WTC11 (cell line): ENCODE results near the gene FAM240B. TPM values are rescaled to one million over a fixed set of nuclear protein-coding genes. Genes with fewer than 3 reads are reported as not detected.

Experiments
- ATAC-seq: fragments of 200-7000 bp; cut with Tn5 transposase; 2 replicates; pipeline ENCODE4 v1.10.0; 2021; ENCODE audit warnings: mild to moderate bottlenecking, moderate library complexity
- CTCF ChIA-PET: fragments of 300-600 bp; sonication (Branson Sonifier 250); formaldehyde crosslinking; loops from one replicate; lab custom pipeline; 2021; ENCODE audit warnings: antibody characterized with exemption; lab: Charles Lee
- POLR2A ChIA-PET: fragments of 350-600 bp; sonication (Branson Sonifier 250); formaldehyde crosslinking; loops from one replicate; lab custom pipeline; 2021; ENCODE audit warnings: antibody characterized with exemption; lab: Charles Lee
- DNase-seq: peaks from one replicate; pipeline ENCODE4 v3.0.0; 2021; ENCODE audit warnings: low spot score
- H3K27ac Mint-ChIP-seq: 2 replicates; pipeline ENCODE4 v1.8.0; 2021; ENCODE audit warnings: mixed read lengths
- H3K27me3 Mint-ChIP-seq: 2 replicates; pipeline ENCODE4 v1.8.0; 2021; ENCODE audit warnings: low read depth, mild to moderate bottlenecking, moderate library complexity, mixed read lengths
- H3K36me3 Mint-ChIP-seq: 2 replicates; pipeline ENCODE4 v1.8.0; 2021; ENCODE audit warnings: mixed read lengths
- H3K4me1 Mint-ChIP-seq: 2 replicates; pipeline ENCODE4 v1.8.0; 2022; ENCODE audit warnings: mixed read lengths
- H3K4me3 Mint-ChIP-seq: 2 replicates; pipeline ENCODE4 v1.8.0; 2021; ENCODE audit warnings: mild to moderate bottlenecking, moderate library complexity, mixed read lengths
- H3K9me3 Mint-ChIP-seq: 2 replicates; pipeline ENCODE4 v1.8.0; 2021; ENCODE audit warnings: mixed read lengths
- AR ChIP-seq: fragments of 250-450 bp; sonication (Bioruptor Pico); IDR thresholded peaks from 2 replicates; pipeline ENCODE4 v1.9.0; 2021; ENCODE audit warnings: mild to moderate bottlenecking
- ATF2 ChIP-seq: sonication (generic); formaldehyde crosslinking; IDR thresholded peaks from 2 replicates; pipeline ENCODE4 v1.8.1; 2022; ENCODE audit warnings: low read depth, missing genetic modification reagents, borderline replicate concordance
- ATF6 ChIP-seq: sonication (generic); formaldehyde crosslinking; IDR thresholded peaks from 2 replicates; pipeline ENCODE4 v1.8.1; 2023; ENCODE audit warnings: mild to moderate bottlenecking, missing genetic modification reagents
- CBFB ChIP-seq: sonication (generic); formaldehyde crosslinking; IDR thresholded peaks from 2 replicates; pipeline ENCODE4 v1.8.1; 2022; ENCODE audit warnings: mild to moderate bottlenecking, low read depth, missing genetic modification reagents
- CREB1 ChIP-seq: sonication (generic); formaldehyde crosslinking; IDR thresholded peaks from 2 replicates; pipeline ENCODE4 v1.8.0; 2023; ENCODE audit warnings: mild to moderate bottlenecking, missing genetic modification reagents
- FOXJ3 ChIP-seq: sonication (generic); formaldehyde crosslinking; IDR thresholded peaks from 2 replicates; pipeline ENCODE4 v1.9.0; 2021; ENCODE audit warnings: missing genetic modification reagents, mild to moderate bottlenecking, borderline replicate concordance
- GABPB1 ChIP-seq: sonication (generic); formaldehyde crosslinking; IDR thresholded peaks from 2 replicates; pipeline ENCODE4 v1.8.1; 2023; ENCODE audit warnings: mild to moderate bottlenecking, missing genetic modification reagents
- GTF2I ChIP-seq: fragments of 250-450 bp; sonication (Bioruptor Pico); conservative IDR thresholded peaks from 2 replicates; pipeline ENCODE4 v1.4.0; 2021; ENCODE audit warnings: mild to moderate bottlenecking
- NFE2L1 ChIP-seq: sonication (generic); formaldehyde crosslinking; IDR thresholded peaks from 2 replicates; pipeline ENCODE4 v1.8.1; 2023; ENCODE audit warnings: missing genetic modification reagents
- NR2C2 ChIP-seq: sonication (generic); formaldehyde crosslinking; IDR thresholded peaks from 2 replicates; pipeline ENCODE4 v1.8.0; 2022; ENCODE audit warnings: mild to moderate bottlenecking, missing genetic modification reagents
- NR3C1 ChIP-seq: sonication (generic); formaldehyde crosslinking; conservative IDR thresholded peaks from 2 replicates; pipeline ENCODE4 v1.8.1; 2023; ENCODE audit warnings: low read depth, mild to moderate bottlenecking, missing genetic modification reagents
- PREB ChIP-seq: sonication (generic); formaldehyde crosslinking; IDR thresholded peaks from 2 replicates; pipeline ENCODE4 v1.8.1; 2022; ENCODE audit warnings: mild to moderate bottlenecking, missing genetic modification reagents, moderate library complexity, borderline replicate concordance
- RORB ChIP-seq: fragments of 250-450 bp; sonication (Bioruptor Pico); IDR thresholded peaks from 2 replicates; pipeline ENCODE4 v1.9.0; 2021; ENCODE audit warnings: mild to moderate bottlenecking
- SMAD3 ChIP-seq: sonication (generic); formaldehyde crosslinking; IDR thresholded peaks from 2 replicates; pipeline ENCODE4 v1.8.0; 2022; ENCODE audit warnings: missing genetic modification reagents, mild to moderate bottlenecking, borderline replicate concordance
- SMAD4 ChIP-seq: sonication (generic); formaldehyde crosslinking; IDR thresholded peaks from 2 replicates; pipeline ENCODE4 v1.8.0; 2022; ENCODE audit warnings: mild to moderate bottlenecking, missing genetic modification reagents
- TP53 ChIP-seq: sonication (generic); formaldehyde crosslinking; IDR thresholded peaks from 2 replicates; pipeline ENCODE4 v1.8.1; 2023; ENCODE audit warnings: mild to moderate bottlenecking, missing genetic modification reagents
- ZNF121 ChIP-seq: sonication (generic); formaldehyde crosslinking; IDR thresholded peaks from 2 replicates; pipeline ENCODE4 v1.8.0; 2023; ENCODE audit warnings: missing genetic modification reagents
- ZNF219 ChIP-seq: sonication (generic); formaldehyde crosslinking; IDR thresholded peaks from 2 replicates; pipeline ENCODE4 v1.8.0; 2023; ENCODE audit warnings: missing genetic modification reagents, mild to moderate bottlenecking, borderline replicate concordance
- ZNF317 ChIP-seq: sonication (generic); formaldehyde crosslinking; IDR thresholded peaks from 2 replicates; pipeline ENCODE4 v1.8.1; 2023; ENCODE audit warnings: low read depth, mild to moderate bottlenecking, moderate library complexity, missing genetic modification reagents, borderline replicate concordance
- ZNF512 ChIP-seq: sonication (generic); formaldehyde crosslinking; IDR thresholded peaks from 2 replicates; pipeline ENCODE4 v1.8.1; 2022; ENCODE audit warnings: missing genetic modification reagents, borderline replicate concordance
- total RNA-seq: library from RNA; stranded (reverse); gene quantifications from 3 replicates; pipeline ENCODE4 v1.2.3, GENCODE V29; 2021

FAM240B gene
- total RNA-seq, 1 experiment from 2014 or later: not detected

- ChIA-PET POLR2A (no interaction called here), CTCF (no interaction called here)
- Mint-ChIP-seq H3K9me3 (no peaks in the 10 kb centered on the region), H3K4me3 (no peak overlapping the region), H3K36me3 (no peaks in the 10 kb centered on the region), H3K4me1 (peaks cover 5% of the 10 kb centered on the region; the same call in 1 of the 2 replicates), H3K27ac (no peak overlapping the region), H3K27me3 (no peaks in the 10 kb centered on the region)
- DNase-seq (no peak), ATAC-seq (no peak)
- TF ChIP-seq ZNF121 (no peak), ZNF219 (CRISPR knock-in tag) (no peak), NFE2L1 (no peak)
Observed at GRCh38 chr9:38656896-38657295, 63.0 kb downstream of the FAM240B start.

- Mint-ChIP-seq H3K4me3 (no peak overlapping the region), H3K27ac (no peak overlapping the region), H3K4me1 (no peaks in the 10 kb centered on the region), H3K36me3 (no peaks in the 10 kb centered on the region), H3K9me3 (peaks cover 18% of the 10 kb centered on the region), H3K27me3 (no peaks in the 10 kb centered on the region)
- DNase-seq (no peak), ATAC-seq (no peak)
- no peak for TF ChIP-seq ATF2 (CRISPR knock-in tag)
- TF ChIP-seq GTF2I (CRISPR knock-in tag): no peak
- TF ChIP-seq GABPB1: no peak
- no peak for TF ChIP-seq FOXJ3 (CRISPR knock-in tag)
- no peak for TF ChIP-seq ATF6 (CRISPR knock-in tag)
- no peak for TF ChIP-seq RORB
- no peak for TF ChIP-seq ZNF317 (CRISPR knock-in tag)
- no peak for TF ChIP-seq CBFB (CRISPR knock-in tag)
- TF ChIP-seq NR3C1 (CRISPR knock-in tag): no peak
- ChIA-PET CTCF (interaction anchor here (0.7 kb wide), 1 partner anchor 10 kb away, joined by 3 read pairs; no protein-coding TSS in a partner anchor), POLR2A (no interaction called here)
Observed at GRCh38 chr9:38652486-38652885, 67.4 kb downstream of the FAM240B start.

- ChIA-PET POLR2A (no interaction called here), CTCF (no interaction called here)
- DNase-seq (no peak), ATAC-seq (no peak)
- no peak for TF ChIP-seq SMAD3 (CRISPR knock-in tag)
- no peak overlapping the region for H3K4me3 Mint-ChIP-seq
- no peaks in the 10 kb centered on the region for H3K36me3 Mint-ChIP-seq
- H3K27me3 Mint-ChIP-seq: no peaks in the 10 kb centered on the region
- peaks cover 18% of the 10 kb centered on the region for H3K9me3 Mint-ChIP-seq
- H3K27ac Mint-ChIP-seq: no peak overlapping the region
- no peaks in the 10 kb centered on the region for H3K4me1 Mint-ChIP-seq
Observed at GRCh38 chr9:38652044-38652443, 67.9 kb downstream of the FAM240B start.

GRCh38 chr9:38651400-38652042 is 68.4 kb downstream of the FAM240B start:
- ATAC-seq (no peak), DNase-seq (no peak)
- H3K4me3 Mint-ChIP-seq: no peak overlapping the region
- TF ChIP-seq ZNF512 (CRISPR knock-in tag): no peak
- TF ChIP-seq PREB: no peak
- no peak for TF ChIP-seq SMAD4 (CRISPR knock-in tag)
- TF ChIP-seq CREB1: no peak
- no peak for TF ChIP-seq AR
- no peak for TF ChIP-seq TP53
- no peak for TF ChIP-seq NR2C2 (CRISPR knock-in tag)
- no peaks in the 10 kb centered on the region for H3K36me3 Mint-ChIP-seq
- H3K27me3 Mint-ChIP-seq: no peaks in the 10 kb centered on the region
- H3K4me1 Mint-ChIP-seq: no peaks in the 10 kb centered on the region
- ChIA-PET POLR2A (no interaction called here), CTCF (no interaction called here)
- H3K27ac Mint-ChIP-seq: no peak overlapping the region
- H3K9me3 Mint-ChIP-seq: peaks cover 18% of the 10 kb centered on the region
